Neutrophil (primary cell): ENCODE results near the gene OR2G6.
"Not testable (repeated sequence)": the region's sequence is repeated elsewhere in the genome, so short reads cannot be mapped to it uniquely, and the experiment has no call there.

Source experiments
- H3K27ac ChIP-seq: fragments of 200-600 bp; sonication (generic); 2 replicates; pipeline ENCODE4 v1.5.1; 2016; ENCODE audit warnings: mild to moderate bottlenecking, moderate library complexity
- H3K27me3 ChIP-seq: fragments of 200-600 bp; sonication (generic); 2 replicates; pipeline ENCODE4 v1.6.0; 2016; ENCODE audit warnings: mild to moderate bottlenecking
- H3K36me3 ChIP-seq: fragments of 200-600 bp; sonication (generic); 2 replicates; pipeline ENCODE4 v1.5.1; 2017
- H3K4me1 ChIP-seq, 2 experiments: fragments of 200-600 bp in 1 of 2; sonication (generic) in 1 of 2; 1 replicate in 1 of 2; 2 replicates in 1 of 2; pipeline versions ENCODE4 v1.5.1 to v1.6.1; 2013 to 2016; ENCODE audit warnings: low read depth in 1 of 2, low read length in 1 of 2, mild to moderate bottlenecking in 1 of 2, moderate library complexity in 1 of 2; ENCODE audit not compliant: control insufficient read depth in 1 of 2, insufficient read depth in 1 of 2
- H3K4me3 ChIP-seq, 2 experiments: fragments of 200-600 bp in 1 of 2; sonication (generic) in 1 of 2; 1 replicate in 1 of 2; 2 replicates in 1 of 2; pipeline ENCODE4 v1.5.1; 2013 to 2016; ENCODE audit warnings: low read depth in 1 of 2, low read length in 1 of 2, mild to moderate bottlenecking in 1 of 2, moderate library complexity in 1 of 2
- H3K9me3 ChIP-seq: fragments of 200-600 bp; sonication (generic); 2 replicates; pipeline ENCODE4 v1.5.1; 2016
- CTCF ChIP-seq: fragments of 200-600 bp; sonication (generic); IDR thresholded peaks from 2 replicates; pipeline ENCODE4 v1.5.1; 2016; ENCODE audit warnings: antibody characterized with exemption

The OR2G6 gene

GRCh38 chr1:248521856-248522255, 14.0 kb downstream of the OR2G6 start:
- Histone ChIP-seq H3K4me3 (no peak overlapping the region), H3K27ac (no peak overlapping the region), H3K36me3 (no peaks in the 10 kb centered on the region), H3K4me1 (no peaks in the 10 kb centered on the region), H3K9me3 (no peaks in the 10 kb centered on the region), H3K27me3 (no peaks in the 10 kb centered on the region)
- no peak for TF ChIP-seq CTCF

- not testable (repeated sequence) for H3K4me1 ChIP-seq, H3K27me3 ChIP-seq, H3K36me3 ChIP-seq, H3K27ac ChIP-seq, H3K4me3 ChIP-seq, H3K9me3 ChIP-seq
Measured at GRCh38 chr1:248537449-248537848, 29.6 kb downstream of the OR2G6 start.

GRCh38 chr1:248547383-248547782, 39.5 kb downstream of the OR2G6 start:
- not testable (repeated sequence) for H3K4me3 ChIP-seq, H3K36me3 ChIP-seq, H3K9me3 ChIP-seq, H3K4me1 ChIP-seq, H3K27me3 ChIP-seq, H3K27ac ChIP-seq

GRCh38 chr1:248551027-248551426, 43.2 kb downstream of the OR2G6 start:
- not testable (repeated sequence) for H3K36me3 ChIP-seq, H3K4me3 ChIP-seq, H3K27ac ChIP-seq, H3K27me3 ChIP-seq, H3K9me3 ChIP-seq, H3K4me1 ChIP-seq

- not testable (repeated sequence) for H3K4me3 ChIP-seq, H3K27me3 ChIP-seq, H3K36me3 ChIP-seq, H3K27ac ChIP-seq, H3K4me1 ChIP-seq, H3K9me3 ChIP-seq
Measured at GRCh38 chr1:248562672-248563071, 54.8 kb downstream of the OR2G6 start, which contains the start of gene OR2T29. OR2T29 (minus strand) TSS chr1:248562772; CDS start chr1:248559491, 3,281 bp downstream.

- not testable (repeated sequence) for H3K4me1 ChIP-seq, H3K4me3 ChIP-seq, H3K27me3 ChIP-seq, H3K9me3 ChIP-seq, H3K36me3 ChIP-seq, H3K27ac ChIP-seq
Measured at GRCh38 chr1:248565530-248566373, 57.9 kb downstream of the OR2G6 start.

- not testable (repeated sequence) for H3K36me3 ChIP-seq, H3K4me1 ChIP-seq, H3K27me3 ChIP-seq, H3K9me3 ChIP-seq, H3K4me3 ChIP-seq, H3K27ac ChIP-seq
Measured at GRCh38 chr1:248569049-248569448, 61.2 kb downstream of the OR2G6 start.

- not testable (repeated sequence) for H3K36me3 ChIP-seq, H3K4me3 ChIP-seq, H3K9me3 ChIP-seq, H3K27me3 ChIP-seq, H3K4me1 ChIP-seq, H3K27ac ChIP-seq
Measured at GRCh38 chr1:248570811-248571210, 62.9 kb downstream of the OR2G6 start.

- H3K4me3 ChIP-seq, H3K27me3 ChIP-seq, H3K9me3 ChIP-seq, H3K36me3 ChIP-seq, H3K27ac ChIP-seq, H3K4me1 ChIP-seq: not testable (repeated sequence)
Measured at GRCh38 chr1:248572049-248572448, 64.2 kb downstream of the OR2G6 start.

- H3K4me1 ChIP-seq, H3K36me3 ChIP-seq, H3K4me3 ChIP-seq: not testable (repeated sequence)
Measured at GRCh38 chr1:248573856-248574255, 66.0 kb downstream of the OR2G6 start.

GRCh38 chr1:248574657-248575056, 66.8 kb downstream of the OR2G6 start, which contains the start of gene OR2T34:
OR2T34 (minus strand) TSS chr1:248574757; CDS start chr1:248574757, 0 bp downstream.
- H3K9me3 ChIP-seq, H3K27me3 ChIP-seq, H3K4me3 ChIP-seq, H3K4me1 ChIP-seq, H3K36me3 ChIP-seq, H3K27ac ChIP-seq: not testable (repeated sequence)

More at GRCh38 chr1:248573856-248574255, 66.0 kb downstream of the OR2G6 start:
- not testable (repeated sequence) for H3K27me3 ChIP-seq, H3K27ac ChIP-seq, H3K9me3 ChIP-seq
